NCI-H1092 treated with DMSO at 0.1 percent for 48 hours (cell line): ENCODE data around the gene OVOL2.
"Not testable (repeated sequence)": the region's sequence is repeated elsewhere in the genome, so short reads cannot be mapped to it uniquely, and the experiment has no call there.

Experiments used
- DNase-seq: peaks from one replicate; lab custom pipeline; 2025; lab: John Stamatoyannopoulos, UW

Gene OVOL2

DNA sequence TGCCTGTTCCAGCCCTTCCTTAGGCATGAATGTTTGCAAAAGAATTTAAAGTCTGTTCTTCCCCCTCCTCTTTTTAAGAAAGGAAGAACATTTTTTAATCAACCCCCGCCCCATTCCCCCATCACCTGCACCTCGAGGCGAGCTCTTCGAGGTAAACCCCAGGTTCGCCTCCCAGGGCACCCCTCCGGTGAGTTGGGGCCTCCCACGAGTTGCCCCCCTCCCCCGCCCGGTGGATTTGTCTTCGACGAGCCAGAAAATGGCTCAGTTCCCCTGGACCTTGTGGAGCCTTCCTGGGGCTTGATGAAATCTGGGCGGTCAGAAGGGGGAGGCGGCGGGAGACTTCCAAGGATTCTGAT is 256 bp upstream of the OVOL2 start:
- no peak for DNase-seq

DNA sequence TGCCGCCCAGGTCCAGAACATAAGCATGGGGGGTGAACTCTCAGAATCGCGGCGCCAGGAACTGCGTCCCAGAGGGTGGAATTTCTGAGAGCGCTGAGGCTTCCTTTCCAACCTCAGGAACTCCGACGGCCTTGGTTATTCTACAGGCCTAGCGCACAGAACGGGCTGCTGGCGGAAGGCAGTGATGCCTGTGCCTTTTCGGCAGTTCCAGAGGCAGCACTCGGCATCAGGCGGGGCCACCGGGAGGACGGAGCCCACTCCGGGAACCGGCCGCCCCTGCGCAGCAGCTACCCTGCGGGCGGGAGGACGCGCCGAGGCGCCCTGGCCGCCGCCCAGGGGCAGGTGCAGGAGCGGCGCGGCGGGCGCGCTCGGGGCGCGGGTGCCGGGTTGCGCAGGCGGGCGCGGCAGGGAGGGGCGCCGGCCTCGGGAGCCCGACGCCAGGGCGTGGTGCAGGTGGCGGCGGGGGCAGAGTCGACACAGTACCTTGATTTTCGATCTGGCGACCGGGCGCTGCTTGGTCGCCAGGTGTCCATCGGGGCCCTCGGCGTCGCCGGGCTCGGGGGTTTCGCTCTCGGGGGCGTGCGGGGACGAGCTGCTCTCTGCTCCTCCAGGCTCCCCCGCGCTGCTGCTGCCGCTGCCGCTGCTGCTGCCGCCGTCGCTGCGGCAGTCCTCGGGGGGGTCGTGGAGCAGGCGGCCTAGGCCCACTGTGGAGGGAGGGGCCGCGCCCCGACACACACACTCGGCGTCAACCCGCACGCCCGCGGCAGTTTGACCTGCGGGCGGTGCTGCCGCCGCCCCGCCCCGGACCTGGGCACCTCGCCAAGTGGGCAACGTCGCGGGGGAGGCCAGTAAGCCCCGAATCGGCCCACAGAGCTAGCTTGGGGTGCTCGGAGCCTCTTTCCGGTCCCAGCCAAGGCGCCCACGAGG is 1.3 kb downstream of the OVOL2 start:
- DNase-seq: peak; percentile 53

DNA sequence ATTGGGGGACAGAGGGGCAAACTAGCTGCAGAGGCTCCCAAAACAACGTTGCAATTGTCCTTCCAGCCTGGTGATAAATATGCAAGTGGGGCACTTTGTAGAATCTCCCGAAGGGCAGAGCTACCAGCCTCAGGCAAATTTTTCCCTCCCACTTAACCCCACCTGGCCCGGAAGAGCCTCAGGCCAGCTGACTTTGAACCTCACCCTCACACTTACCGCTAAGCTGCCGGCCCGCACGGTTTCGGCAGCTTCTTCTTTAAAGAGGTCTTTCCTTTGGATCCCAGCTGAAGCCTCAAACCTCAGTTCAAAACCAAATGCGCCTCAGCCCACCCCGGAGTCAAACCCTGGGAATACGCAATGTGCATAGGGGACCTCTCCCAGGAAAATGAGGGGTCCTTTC is 2.5 kb downstream of the OVOL2 start:
- no peak for DNase-seq

GRCh38 chr20:18052856-18053255 is 4.9 kb downstream of the OVOL2 start:
- no peak for DNase-seq

DNA sequence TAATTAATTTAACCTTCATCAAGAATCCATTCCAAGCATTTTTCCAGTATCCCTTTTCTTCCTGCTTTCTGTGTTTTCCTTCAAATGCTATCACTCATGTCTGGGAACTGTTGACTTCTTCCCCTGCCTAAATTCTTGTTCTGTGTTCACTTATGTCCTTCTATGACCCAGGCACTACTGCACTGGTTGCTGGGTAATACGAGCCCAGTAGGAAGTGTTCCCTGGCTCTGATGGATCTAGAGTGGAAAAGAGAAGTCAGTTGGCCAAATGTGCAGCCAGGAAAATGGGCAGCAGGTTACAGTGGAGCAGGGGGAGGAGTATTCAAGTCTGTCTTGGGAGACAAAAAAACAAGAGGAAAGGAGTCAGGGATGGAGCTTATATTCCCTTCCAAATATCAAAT is 7.1 kb downstream of the OVOL2 start:
- DNase-seq: no peak

- DNase-seq: no peak
Measured at GRCh38 chr20:18048176-18048575, 9.5 kb downstream of the OVOL2 start.

DNA sequence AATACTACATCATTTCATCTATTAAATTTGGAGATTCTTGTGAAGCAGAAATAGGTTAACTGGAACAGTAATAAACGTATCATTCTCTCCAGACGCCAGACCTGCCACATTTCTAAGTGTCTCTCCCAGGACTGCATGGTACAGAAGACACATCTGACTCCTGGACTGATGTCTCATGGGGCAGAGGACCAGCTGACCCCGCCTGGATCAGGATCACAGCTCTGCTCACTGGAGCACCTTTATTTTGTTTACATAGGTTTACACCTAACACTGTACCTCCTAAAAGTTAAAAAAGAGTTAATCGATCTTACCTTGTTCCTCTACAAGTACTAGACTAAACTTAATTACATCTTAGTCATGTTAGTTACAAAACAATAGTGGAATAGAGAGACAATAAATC is 11.2 kb downstream of the OVOL2 start:
- DNase-seq: no peak

DNA sequence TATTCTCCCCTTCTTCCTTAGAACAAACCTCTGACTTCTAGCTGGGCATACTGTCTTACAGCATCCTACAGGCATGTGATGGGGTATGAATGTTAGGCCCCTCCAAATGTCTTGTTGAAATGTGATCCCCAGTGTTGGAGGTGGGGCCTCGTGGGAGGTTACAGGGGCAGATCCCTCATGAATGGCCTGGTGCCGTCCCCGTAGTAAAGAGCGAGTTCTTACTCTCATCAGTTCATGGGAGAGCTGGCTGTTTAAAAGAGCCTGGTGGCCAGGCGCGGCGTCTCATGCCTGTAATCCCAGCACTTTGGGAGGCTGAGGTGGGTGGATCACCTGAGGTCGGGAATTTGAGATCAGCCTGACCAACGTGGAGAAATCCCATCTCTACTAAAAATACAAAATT is 15.5 kb downstream of the OVOL2 start:
- no peak for DNase-seq

DNA sequence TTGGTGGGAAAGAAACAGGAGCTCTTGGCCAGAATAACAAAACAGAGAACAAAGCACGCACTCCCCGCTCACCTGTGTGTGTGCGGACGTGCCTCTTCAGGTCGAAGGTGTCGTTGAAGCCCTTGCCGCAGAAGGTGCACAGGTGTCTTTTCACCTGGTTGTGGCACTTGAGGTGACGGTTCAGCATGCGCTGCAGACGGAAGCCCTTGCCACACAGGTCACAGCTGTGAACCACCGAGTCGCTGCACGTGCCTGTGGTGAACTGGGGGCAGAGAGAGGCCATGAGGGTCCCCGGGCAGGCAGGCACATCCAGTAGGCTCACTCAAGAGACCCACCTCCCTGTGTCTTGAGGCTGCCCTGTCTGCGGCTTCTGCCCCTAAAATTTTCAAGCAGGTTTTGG is 16.3 kb downstream of the OVOL2 start:
- no peak for DNase-seq

- no peak for DNase-seq
Measured at GRCh38 chr20:18039063-18039462, 18.7 kb downstream of the OVOL2 start.

DNA sequence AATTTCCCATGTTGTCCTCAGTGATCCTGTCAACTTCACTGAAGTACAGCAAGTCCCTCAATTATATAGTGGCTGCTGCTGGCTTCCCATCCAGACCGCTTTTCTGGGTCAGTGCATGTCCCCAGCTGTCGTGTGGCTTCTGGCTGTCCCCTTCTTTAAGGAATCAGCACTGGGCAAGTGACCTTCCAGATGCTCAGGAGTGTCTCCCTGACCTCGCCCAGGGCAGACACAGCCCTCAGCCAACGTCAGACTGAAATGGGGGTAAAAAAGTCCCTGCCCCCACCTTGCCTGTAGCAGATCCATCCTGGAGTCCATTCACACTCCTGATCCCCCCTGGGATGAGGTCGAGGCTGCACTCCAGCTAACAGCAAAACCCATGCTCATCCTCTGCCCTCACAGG is 23.7 kb downstream of the OVOL2 start:
- no peak for DNase-seq

GRCh38 chr20:18032977-18033892 is 24.5 kb downstream of the OVOL2 start:
- DNase-seq: no peak

DNA sequence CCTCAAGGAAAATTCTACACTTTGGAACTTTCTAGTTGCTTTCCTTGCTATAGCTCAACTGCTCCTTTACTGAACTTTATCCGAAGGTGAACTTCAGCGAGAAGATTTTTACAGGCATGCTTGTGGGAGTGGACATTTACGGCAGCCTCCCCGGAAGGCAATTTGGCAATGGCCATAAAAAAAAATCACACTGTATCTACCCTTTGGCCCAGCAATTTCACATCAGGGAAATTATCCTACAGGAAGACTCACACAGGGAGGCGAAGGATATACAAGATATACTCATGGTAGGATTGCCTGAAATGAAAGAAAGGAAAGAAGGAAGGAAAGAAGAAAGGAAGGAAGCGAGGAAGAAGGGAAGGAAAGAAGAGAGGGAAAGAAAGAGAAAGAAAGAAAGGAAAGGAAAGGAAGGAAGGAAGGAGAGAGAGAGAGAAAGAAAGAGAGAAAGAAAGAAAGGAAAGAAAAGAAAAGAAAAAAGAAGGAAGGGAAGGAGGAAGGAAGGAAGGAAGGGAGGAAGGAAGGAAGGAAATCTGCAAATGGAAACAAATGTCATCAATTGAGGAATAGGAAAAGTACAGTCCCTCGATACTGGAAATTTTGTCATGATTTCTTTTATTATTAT is 25.7 kb downstream of the OVOL2 start:
- no peak for DNase-seq

- DNase-seq: no peak
Measured at GRCh38 chr20:18031050-18031449, 26.7 kb downstream of the OVOL2 start.

DNA sequence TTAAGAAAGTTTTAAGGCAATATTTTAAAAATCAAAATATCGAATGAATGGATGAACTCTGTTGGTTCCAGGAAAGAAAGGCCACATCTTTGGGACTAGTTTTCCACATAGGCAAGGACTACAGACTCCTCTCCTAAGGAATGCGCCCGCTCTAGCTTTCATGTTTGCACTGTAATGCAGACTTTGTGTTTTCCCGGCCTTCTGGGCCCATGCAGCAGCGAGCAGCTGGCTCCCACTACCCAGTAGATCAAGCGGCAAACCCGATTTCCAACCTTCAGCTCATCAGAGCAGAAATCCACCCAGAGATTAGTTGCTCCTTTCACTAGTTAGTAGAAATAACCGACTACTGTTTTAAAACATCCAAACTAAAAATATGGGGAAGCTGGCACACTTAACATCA is 27.7 kb downstream of the OVOL2 start:
- no peak for DNase-seq

DNA sequence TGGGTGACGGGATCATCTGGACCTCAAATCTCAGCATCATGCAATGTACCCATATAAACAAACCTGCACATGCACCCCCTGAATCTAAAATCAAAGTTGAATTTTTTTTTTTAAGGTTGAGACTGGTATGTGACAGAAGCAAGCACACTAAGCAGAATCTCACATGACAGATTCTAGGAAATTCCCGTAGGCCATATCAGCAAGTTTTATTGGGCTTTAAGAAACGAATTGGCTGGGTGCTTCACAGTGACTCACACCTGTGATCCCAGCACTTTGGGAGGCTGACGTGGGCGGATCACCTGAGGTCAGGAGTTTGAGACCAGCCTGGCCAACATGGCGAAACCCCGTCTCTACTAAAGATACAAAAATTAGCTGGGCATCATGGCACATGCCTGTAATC is 30.7 kb downstream of the OVOL2 start:
- DNase-seq: not testable (repeated sequence)

DNA sequence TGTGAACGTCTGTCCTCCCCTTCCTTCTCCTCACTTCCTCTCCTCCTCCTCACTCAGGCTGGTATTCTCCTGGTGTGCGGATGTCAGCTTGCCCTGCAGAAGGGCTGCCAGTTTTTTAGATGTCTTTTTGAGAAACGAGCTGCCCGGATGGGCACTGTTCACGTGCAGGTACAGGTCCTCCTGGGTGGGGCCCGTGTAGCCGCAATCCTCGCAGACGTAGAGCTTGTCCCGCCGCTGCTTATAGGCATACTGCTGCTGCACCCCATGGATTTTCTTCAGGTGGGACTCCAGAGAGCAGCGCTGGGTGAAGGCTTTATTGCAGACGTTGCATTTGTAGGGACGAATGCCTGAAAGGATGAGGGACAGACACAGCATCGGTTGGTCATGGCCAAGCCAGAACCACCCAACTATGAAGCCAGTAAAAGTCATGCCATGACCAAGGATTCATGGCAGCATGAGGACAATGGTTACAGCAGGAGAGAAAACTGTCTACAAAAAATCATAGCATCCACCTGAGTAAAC is 33.0 kb downstream of the OVOL2 start:
- no peak for DNase-seq

GRCh38 chr20:18020931-18021330 is 36.8 kb downstream of the OVOL2 start:
- no peak for DNase-seq

DNA sequence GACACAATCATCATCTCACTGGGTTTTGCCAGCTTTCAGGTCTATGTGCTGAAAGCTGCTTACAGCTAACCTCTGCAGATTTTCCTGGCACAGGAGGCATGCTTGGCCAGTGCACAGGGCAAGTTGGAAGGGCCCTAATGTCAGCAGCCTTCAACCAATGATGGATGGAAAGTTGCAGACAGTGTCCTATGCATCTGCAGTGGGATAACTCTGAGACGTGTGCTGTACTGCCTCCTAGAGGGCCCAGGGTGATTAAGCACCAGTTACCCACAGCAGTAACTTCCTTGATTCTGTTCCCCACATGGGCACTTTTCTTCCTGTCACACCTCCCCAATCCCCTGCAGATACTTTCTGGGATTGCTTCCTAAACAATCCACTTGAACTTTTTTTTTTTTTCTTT is 38.6 kb downstream of the OVOL2 start:
- DNase-seq: no peak

- DNase-seq: no peak
Measured at GRCh38 chr20:18018100-18018499, 39.6 kb downstream of the OVOL2 start.

GRCh38 chr20:18016772-18017171 is 40.9 kb downstream of the OVOL2 start:
- no peak for DNase-seq

DNA sequence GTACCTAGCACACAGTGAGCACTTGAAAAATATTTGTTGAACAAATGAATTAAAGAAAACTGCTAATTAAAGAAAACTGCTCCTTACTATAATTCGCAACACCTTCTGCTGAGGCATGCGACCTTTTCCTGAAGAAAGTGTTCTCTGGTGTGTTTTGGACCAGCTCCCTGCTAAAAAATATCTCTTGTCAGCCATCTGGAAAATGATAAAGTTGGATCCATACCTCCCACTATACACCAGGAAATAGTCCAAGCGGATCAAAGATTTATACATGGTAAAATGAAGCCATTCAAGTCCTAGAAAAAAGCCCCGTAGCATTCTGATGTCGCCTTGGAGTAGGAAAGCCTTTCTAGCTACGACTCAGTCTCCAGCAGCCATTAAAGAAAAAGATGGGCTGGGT is 43.3 kb downstream of the OVOL2 start:
- no peak for DNase-seq
